Lower leg skin (tissue), 3 donors: ENCODE results near the gene HMGN1.

ENCODE experiments used
- CTCF ChIP-seq, 3 donors: fragments of 450-650 bp; IDR thresholded peaks; one replicate each; pipeline ENCODE4 v1.5.1; 2016; ENCODE audit warnings: antibody characterized with exemption in 3 of 3, mild to moderate bottlenecking in 3 of 3, moderate library complexity in 2 of 3
- POLR2A ChIP-seq, 2 donors: fragments of 450-650 bp; IDR thresholded peaks; one replicate each; pipeline ENCODE4 v1.6.1; 2016 to 2017; ENCODE audit warnings: antibody characterized with exemption in 2 of 2, mild to moderate bottlenecking in 1 of 2, moderate library complexity in 1 of 2

DNA sequence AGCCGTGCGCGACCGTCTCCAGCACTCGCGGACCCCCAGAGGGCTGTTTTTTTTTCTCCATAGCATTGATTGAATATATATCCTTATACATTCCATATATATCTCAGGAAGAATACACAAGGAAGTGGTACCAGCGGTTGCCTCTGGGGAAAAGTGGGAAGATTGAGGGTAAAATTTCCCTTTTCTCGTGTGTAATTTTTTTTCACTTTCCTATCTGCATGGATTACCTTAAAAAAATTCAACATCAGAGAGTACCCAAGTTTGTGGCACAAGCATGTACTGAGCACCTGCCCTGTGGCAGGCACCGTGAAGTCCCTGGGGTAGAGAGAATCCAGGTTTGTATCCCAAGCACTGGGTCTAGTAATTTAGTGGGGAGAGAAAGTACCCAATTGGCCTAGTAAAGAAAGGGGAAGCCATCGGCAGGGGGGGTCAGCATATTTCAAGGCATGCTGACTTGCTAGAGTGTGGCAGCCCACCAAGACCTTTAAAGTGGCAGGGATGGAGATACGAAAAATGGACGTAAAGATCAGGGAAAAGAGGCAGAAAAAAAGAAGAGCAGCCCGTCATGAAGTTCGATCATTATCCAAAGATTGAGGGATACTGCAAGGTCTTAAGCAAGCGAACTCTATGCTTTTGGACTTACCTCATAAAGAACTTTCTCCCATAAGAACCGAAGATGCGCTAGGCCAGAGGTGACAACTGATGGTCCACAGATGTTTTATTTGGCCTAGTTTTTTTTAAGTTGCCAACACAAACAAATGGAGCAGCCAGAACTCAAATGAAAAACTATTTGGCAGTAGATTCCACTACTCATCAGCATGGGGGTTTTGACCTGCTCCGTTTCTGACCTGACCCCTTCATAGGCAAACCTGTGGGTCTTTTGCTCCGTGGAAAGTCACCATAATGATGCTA is 1.5 kb upstream of the HMGN1 start:
- TF ChIP-seq CTCF (IDR thresholded peaks at IDR 0.05) (no peak), POLR2A (IDR thresholded peaks at IDR 0.05) (no peak)
